HG02840 (cell line): ENCODE measurements around the gene MYL5.
"Not testable (repeated sequence)": the region's sequence is repeated elsewhere in the genome, so short reads cannot be mapped to it uniquely, and the experiment has no call there.

Experiments
- ATAC-seq: cut with Tn5 transposase; IDR thresholded peaks from one replicate; pipeline ENCODE4 v1.9.1; 2021; ENCODE audit warnings: mild to moderate bottlenecking, moderate library complexity, moderate number of reproducible peaks; ENCODE audit not compliant: unreplicated experiment, low FRiP score

Gene MYL5

DNA sequence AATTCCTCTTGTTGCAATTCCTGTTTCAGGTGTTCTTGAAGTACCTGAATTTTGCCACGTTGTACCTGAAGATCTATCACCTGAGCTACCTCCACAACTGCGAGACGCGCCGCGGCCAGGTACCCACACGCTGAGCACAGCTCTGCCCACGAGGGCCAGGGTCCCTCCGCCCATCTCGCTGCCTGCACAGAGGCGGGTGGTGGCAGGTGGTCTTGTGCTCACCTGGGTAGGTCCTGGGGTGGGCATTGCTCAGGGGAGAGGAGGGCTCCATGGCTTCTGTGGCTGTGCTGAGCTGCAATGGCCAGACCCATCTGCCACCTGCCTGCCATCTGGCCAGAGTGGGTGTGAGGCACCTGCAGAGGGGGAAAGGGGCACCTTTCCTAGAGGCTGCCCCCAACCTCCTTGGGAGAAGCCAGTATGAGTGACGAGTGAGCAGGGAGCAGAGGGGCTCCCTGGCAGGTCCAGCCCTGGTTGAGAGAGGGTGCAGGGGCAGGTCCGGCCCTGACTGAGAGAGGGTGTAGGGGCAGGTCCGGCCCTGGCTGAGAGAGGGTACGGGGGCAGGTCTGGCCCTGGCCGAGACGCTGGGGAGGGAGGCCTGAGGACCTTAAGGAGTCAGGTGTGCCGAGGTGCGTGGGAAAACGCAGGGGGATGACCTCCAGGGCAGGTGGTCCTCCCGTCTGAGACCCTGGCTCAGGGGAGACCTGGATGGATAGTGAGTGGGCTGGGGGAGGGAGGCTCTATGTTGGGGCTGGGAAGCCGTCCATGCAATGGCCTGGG lies 38.3 kb upstream of the MYL5 start:
- no peak for ATAC-seq

DNA sequence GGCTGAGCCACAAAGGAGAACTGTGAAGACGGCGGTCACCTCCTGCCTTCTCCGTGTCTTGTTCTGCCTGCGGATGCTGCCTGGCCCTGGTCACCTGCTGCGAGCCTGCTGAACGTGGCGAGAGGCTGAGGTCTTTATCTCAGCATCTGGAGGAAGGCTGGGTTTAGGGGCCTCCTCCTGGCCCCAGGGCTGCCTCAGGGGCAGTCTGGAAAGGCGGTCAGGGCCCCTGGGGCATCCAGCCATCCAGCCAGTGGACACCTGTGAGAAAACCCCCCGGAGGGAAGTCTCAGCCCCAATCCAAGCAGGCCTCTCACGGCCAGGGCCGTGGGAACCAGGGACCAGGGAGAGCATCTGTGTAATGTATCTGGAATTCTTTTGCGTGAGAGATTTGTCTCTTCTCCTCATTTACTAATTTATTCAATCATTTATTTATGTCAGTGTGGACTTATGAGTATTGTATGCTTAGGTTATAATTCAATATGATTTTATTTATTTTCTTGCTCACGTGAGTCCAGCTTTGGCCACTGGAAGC lies 37.6 kb upstream of the MYL5 start:
- ATAC-seq = no peak

DNA sequence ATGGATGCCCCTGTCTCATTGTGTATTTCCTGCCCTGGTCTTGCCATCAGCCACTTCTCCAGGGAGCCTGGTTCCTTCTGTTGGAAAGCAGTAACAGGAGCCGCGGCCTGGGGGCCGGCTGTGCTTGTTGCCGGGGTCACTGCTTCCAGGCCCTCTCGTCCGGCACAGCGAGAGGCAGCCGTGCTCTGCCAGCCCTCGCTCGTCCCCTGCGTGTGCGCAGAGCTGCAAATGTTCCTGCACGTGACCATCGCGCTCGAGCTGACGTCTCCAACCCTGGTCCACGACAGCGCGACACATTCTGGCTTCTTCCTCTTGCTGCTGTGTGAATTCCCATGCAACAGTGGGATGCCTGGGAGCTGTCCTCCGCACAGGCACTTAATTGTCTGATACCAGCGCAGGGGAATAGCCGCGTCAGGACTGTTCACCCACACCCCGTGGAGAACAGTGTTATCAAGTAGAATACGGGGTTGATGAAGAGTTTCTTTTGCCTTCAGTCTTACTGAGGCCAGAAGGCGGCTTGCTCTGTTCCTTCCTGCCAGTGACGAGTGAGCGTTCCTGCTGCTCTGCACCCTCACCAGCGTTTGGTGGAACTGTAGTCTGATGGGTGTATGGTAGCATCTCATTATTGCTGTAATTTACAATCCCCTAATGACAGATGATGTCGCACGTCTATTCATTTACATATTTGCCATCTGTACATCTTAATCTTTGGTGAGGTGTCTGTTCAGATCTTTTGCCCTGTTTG lies 36.6 kb upstream of the MYL5 start:
- ATAC-seq = no peak

DNA sequence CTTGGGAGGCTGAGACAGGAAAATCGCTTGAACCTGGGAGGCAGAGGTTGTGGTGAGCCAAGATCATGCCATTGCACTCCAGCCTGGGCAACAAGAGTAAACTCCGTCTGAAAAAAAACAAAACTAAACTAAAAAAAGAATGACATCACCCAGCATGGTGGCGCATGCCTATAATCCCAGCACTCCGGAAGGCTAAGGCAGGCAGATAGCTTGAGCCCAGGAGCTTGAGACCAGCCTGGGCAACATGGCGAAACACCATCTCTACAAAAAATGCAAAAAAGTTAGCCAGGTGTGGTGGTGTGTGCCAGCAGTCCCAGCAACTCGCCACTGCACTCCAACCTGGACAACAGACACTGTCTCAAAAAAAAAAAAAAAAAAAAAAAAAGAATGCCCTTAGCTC lies 32.0 kb upstream of the MYL5 start:
- not testable (repeated sequence) for ATAC-seq

DNA sequence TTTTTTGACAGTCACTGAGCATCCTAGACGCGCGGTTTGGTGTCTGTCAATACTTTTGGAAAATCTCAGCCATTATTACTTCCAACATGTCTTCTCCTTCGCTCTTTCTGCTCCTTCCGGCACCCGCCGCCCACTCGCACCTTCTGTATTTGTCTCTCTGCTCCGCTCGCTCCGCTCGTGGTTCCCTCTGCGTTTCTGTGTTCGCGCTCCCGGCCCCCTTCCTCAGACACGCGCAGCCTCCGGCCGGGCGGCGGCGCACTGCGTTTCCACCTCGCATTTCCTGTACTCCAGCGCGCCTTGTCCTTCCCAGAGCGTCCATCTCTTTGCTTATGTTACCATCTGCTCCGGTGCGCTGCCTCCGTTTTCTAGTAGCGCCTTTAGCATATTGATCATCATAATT lies 27.9 kb upstream of the MYL5 start:
- no peak for ATAC-seq

DNA sequence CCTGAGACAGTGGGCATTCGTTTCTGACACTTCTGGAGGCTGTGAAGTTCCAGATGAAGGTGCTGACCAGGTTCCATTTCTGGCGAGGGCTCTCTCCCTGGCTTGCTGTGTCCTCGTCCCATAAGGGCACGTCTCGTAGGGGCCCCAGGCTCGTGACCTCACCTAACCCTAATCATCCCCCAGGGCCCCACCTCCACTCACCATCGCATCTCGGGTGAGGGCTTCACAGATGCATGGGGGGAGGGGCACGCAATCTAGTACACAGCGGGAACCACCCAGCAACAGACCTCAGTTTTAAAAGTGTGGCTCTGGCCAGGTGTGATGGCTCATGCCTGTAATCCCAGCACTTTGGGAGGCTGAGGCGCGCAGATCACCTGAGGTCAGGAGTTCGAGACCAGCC lies 26.9 kb upstream of the MYL5 start:
- no peak for ATAC-seq

DNA sequence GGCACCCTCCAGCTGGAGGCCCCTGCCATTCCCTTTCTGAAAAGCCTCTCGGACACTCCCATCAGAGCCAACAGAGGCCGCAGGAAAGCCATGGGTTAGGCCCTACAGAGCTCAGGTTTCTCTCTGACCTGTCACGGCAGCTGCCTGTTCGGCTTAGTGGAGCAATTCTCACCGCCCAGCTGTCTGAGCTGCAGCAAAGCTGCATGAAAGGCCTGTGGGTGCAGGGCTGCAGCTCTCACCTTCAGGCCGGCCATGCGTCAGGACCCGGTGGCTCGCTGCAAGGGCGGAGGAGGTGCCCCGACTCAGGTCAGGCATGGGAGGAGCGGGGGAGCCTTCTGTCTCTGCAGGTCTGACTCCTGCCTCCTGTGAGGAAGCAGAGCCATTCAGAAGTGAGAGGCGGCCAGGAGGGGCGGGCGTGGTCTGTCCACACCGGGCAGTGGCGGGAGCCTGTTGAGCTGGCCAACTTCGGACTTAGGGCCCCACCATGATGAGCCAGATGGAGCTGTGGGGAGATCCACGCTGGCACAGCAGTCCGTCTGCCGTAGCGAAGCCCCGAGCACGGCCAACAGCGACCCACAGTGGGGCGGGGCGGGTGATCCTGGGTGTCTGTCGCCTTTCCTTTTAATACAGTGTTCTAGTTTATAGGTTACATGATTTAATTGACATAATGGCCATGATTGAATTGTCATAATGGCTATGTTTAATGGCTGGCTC lies 25.6 kb upstream of the MYL5 start:
- ATAC-seq = no peak

DNA sequence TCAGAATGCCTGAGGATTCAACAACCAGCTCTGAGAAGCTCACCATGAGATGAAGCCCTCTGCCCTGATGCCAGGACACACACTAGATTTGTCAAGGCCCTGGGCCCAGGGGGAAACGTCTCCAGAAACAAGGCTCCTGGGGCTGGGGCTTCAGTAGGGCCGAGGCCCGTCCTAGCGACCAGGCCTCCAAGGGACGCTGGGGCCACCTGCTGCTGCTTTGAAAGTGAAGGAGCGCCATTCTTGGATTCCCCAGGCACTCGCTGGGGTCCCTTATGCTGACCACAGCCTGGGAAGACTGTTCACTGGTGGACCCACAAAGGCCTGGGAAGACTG lies 25.1 kb upstream of the MYL5 start:
- ATAC-seq = no peak

DNA sequence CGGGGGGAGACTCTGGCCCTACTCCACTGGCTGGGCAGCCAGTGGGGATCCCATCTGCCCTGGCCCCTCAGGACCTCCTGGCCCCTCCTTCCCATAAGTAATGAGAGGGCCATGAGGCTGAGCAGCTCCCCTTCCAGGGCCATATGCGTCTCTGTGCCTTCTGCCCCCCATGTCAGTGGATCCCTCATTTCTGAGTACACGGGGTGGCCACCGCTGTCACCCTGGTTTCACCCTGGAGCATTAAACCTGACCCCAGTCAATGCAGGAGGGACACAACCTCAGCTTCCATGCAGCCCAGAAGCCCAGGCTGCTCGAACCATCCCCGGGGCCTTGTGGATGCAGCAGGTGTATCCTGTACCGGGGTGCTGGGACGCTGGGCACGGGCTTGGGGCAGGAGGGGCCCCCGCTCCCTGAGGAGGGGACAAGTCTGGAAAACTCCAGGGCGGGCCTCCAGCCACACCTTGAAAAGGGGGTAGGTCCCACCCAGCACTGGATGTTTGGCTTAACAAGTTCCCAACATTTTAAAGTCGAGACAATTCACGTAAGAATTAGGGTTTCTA lies 24.5 kb upstream of the MYL5 start:
- no peak for ATAC-seq

DNA sequence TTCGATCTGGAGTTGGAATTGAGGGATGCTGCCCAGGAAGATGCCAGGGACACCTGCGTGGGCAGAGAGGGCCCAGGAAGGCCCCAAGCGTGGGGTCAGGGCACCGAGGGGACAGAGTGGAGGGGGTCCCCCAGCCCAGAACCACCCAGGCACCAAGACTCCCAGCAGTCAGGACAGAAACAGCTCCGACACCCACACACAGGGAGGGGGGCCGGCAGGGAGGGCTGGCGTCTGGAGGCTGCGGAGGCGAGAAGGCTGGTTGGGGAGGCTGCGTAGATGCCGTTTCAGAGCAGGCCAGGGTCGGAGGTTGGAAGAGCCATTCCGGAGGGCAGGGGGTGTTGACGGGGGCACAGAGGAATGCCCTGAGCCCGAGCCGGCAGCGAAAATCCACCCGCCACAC lies 23.9 kb upstream of the MYL5 start:
- ATAC-seq = no peak

DNA sequence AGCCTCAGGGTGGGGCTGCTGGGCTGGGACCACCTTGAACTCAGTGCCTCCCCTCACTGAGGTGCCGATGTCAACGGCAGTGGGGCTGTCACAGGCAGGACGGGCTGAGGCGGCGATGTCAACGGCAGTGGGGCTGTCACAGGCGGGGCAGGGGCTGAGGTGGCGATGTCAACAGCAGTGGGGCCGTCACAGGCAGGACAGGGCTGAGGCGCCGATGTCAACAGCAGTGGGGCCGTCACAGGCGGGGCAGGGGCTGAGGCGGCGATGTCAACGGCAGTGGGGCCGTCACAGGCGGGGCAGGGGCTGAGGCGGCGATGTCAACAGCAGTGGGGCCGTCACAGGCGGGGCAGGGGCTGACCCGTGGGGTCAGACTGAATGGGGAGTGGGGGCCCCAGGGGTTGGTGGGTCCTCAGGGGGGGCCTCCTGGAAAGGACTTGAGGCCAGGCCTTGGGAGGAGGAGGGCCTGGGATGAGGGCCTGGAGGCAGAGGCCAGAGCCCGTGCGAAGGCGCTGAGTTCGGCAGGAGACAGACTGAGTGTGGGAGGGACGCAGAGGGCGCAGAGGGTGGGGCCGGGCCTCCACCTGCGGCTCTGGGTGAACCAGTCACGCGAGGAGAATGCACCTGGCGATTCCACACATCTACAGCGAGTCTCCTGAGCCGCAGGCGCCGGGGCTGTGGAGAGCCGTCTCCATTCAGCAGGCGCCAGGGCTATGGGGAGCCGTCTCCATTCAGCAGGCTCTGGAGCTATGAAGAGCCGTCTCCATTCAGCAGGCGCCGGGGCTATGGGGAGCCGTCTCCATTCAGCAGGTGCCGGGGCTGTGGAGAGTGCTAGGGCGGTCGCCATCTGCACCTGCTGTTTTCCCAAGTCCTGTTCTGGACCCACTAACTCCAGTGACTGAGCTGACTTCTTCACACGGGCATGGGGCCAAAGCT lies 23.1 kb upstream of the MYL5 start:
- no peak for ATAC-seq

DNA sequence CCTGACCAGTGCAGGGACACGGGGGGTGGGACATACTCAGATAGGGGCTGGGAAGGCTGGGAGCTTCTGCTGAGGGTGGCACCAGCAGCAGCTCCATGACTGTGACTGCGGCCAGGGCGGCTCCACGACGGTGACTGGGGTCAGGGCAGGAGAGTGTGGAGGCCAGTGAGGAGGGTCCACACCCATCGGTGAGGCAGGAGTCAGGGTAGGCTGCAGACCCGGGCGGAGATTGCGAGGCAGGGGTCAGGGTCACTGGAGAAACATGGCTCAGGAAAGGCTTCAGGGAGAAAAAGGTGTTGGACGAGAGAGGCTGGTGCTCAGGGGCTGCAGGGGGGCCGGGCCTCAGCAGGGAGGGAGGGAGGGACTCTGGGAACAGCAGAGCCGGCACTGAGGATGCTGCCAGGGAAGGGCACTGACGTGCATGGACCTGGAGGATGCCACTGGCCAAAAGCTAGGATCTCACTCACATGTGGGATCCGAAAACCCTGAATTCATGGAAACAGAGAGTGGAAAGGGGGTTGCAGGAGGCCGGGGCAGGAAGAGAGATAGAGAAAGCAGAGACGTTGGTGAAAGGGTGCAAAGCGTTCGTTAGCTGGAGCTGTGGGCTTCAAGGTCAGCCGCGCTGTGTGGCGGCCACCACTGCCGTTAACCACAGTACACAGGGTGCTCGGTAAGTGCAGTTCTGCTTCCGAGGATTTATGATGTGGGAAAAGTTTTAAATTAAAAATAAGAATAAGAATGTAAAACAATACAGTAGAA lies 22.3 kb upstream of the MYL5 start:
- no peak for ATAC-seq

DNA sequence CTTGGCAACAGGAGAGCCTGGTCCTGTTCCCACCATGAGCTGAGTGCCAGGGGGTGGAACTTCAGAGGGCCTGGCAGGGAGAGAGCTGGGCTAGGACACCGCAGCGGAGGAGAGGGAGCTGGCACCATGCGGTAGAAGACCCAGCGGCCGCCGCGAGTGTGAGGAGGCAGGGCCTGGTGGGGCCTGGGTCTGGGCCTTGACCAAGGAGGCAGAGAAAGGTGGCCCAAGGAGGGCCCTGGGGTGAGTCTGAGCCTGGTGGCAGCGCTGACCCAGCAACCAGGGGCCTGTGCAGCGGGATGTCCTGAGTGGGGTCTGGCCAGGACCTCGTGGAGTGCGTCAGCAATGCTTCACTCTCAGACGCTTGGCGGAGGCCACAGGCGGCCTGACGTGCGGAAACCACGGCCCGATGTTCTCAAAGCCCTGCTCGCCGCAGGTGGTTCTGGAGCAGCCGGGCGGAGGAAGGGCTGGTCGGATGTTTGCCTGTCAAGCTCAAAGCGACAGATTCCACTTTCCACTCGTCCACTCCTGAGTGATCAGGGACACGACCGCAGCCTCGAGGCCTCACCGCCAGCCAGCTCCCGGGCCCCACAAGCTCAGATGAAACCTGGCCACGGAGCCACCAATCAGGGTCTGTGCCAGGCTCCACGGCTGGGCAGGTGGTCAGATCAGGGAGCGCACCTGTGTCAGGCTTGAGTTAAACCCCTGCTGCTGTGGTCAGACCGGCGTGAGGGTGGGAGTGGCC lies 21.1 kb upstream of the MYL5 start:
- no peak for ATAC-seq

DNA sequence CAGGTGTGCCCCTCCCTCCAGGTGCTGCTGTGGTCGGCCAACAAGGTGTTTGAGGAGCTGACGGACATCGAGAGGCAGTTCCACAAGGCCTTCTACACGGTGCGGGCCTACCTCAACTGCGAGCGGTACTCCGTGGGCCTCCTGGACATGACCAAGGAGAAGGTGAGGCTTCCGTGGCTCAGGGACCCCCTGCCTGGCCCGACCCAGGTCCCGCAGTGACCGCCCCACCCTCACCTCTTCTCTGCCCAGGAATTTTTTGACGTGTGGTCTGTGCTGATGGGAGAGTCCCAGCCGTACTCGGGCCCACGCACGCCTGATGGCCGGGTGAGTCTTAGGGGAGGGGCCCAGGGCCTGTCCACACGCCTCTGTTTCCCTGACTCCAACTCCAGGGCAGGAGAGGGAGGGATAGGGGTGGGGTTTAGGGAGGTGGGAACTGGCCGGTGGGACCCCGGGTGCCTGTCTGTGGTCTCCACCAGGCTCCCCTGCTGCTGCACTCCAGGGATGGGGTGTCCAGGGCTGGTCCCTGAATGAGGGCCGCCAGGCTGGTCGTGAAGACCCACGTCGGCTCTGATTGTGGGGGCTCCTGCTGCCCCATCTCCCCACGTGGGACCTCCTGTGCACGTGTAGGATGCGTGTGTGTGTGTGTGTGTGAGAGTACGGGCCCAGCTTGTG lies 20.4 kb upstream of the MYL5 start:
- no peak for ATAC-seq

DNA sequence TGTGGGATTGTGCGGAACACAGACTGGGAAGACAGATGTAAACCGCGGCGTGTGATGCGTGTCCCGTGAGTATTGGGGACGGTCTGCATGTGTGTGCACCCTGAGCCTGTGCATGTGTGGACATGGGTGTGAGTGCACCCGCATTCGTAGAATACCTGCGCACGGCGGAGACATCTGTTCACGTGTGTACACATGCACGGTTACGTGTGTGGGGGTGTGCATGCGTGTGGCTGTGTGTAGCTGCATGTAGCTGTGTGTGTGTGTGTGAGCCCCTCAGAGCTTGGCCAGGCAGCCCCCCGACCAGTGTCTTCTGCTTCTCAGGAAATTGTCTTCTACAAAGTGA lies 19.9 kb upstream of the MYL5 start:
- ATAC-seq = no peak

DNA sequence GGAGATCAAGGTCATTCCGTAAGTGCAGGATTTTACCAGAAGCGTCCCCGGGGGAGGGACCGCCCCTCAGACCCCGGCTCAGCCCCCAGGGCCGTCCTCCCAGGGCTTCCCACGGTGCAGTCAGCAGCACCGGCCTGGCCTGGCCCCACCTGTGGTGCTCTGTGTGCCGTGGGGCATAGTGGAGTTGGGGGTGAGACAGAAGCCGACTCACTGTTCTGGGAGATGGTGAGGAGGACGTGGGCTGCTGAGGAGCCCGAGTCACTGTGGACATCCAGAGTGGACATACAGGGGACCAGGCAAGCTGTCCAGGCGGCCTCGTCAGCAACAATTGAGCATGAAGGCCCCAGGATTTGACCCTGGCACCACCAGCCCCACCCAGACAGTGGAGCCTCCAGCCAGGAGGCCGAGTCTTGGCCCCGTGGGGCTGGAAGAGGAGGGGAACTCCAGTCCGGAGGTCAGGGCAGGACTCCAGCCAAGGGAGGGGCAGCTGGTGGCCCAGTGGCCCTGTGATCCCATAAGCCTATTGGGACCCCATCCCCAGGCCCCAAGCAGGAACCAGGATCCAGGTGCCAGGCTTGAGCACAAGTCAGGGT lies 19.4 kb upstream of the MYL5 start:
- no peak for ATAC-seq

DNA sequence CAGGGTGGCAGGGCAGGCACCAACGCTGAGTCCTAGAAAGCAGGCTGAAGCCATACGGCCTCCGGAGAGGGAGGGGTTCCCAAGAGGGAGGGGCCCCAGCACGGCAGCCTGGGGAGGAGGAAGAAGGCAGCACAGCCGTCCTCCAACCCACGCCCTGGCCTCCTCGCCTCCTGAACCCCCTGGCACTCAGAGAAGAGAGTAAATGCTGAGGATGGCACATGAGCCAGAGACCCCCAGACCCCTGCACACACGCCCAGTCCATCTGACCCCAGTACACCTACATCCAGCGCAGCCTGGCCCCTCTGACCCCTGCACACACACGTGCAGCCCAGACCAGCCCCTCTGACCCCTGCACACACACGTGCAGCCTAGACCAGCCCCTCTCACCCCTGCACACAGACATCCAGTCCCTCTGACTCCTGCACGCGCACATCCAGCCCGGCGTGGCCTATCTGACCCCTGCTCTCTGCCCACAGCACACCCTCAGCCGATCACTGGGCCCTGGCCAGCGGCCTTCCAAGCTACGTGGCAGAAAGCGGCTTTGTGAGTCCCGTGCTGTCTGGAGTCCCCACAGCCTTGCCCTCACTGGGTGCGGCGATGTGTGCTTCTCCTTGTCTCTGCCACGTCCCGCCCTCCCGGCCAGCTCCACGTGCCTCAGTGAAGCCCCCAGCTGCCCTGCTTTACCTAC lies 18.7 kb upstream of the MYL5 start:
- ATAC-seq = no peak
